Measurements from ENCODE around the gene TAS1R3. TPM values are rescaled to one million over a fixed set of nuclear protein-coding genes. Genes with fewer than 3 reads are reported as not detected.
A peak's percentile ranks its signal among the peaks of the same experiment; 100 is the strongest.

The TAS1R3 gene
- total RNA-seq, 1 experiment from 2014 or later = 0.28 TPM

DNA sequence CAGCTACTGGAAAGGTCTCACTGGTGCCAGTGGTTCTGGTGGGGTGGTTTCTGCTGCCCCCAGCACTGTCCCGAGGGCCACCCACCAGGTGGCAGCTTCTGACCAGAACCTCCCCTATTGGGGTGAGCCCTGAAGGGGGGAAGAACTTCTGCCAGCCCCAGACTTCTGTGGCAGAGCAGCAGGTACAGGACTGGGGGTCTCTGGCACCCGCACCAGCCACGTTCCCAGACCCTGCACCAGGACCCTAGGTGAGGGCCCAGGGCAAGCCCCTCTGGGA, 21.0 kb upstream of the TAS1R3 start:
- Mint-ChIP-seq H3K4me3 (peak overlapping the region; percentile 17 to 80; a peak in 3 of 5 replicates), H3K9me3 (no peaks in the 10 kb centered on the region; a peak in 1 of 5 replicates), H3K27ac (no peak overlapping the region), H3K4me1 (peaks cover 14 to 26% of the 10 kb centered on the region in 2 experiments), H3K36me3 (ENCODE audit: insufficient read depth in 1 of 3, low read depth in 3 of 3) (peaks cover 7 to 30% (median 26%) of the 10 kb centered on the region in 3 experiments), H3K27me3 (ENCODE audit: low read depth) (peaks cover 3% of the 10 kb centered on the region; the same call in 1 of the 2 replicates)
- Histone ChIP-seq H3K27me3 (ENCODE audit: insufficient read depth, low read length) (no peaks in the 10 kb centered on the region), H2BK15ac (ENCODE audit: low read depth, low read length) (no peak overlapping the region), H2BK120ac (ENCODE audit: low read depth, low read length, poor library complexity, severe bottlenecking) (no peak overlapping the region), H3K9me3 (ENCODE audit: control insufficient read depth, low read depth, low read length) (no peaks in the 10 kb centered on the region), H2BK5ac (ENCODE audit: insufficient read length, low read length) (no peak overlapping the region), H3K4ac (ENCODE audit: low read depth, low read length) (no peak overlapping the region), H2BK12ac (ENCODE audit: insufficient read length, low read depth, low read length) (no peak overlapping the region), H3T11ph (ENCODE audit: low read length) (no peak overlapping the region), H3K23me2 (ENCODE audit: insufficient read length, low read depth, low read length, poor library complexity, severe bottlenecking) (peaks cover 15% of the 10 kb centered on the region), H3K56ac (ENCODE audit: insufficient read length, low read depth, low read length) (no peak overlapping the region), H4K91ac (ENCODE audit: insufficient read length, low read depth, low read length) (no peak overlapping the region), H4K20me1 (ENCODE audit: control insufficient read depth, insufficient read depth, insufficient read length) (no peaks in the 10 kb centered on the region), H2AK5ac (ENCODE audit: insufficient read length, low read length) (no peak overlapping the region), H4K8ac (replicated peaks; ENCODE audit: insufficient read length, low read depth, low read length) (no peak overlapping the region), H4K5ac (ENCODE audit: insufficient read length, low read depth, low read length) (no peak overlapping the region), H3K79me2 (ENCODE audit: insufficient read depth, low read length) (no peaks in the 10 kb centered on the region), H3K23ac (ENCODE audit: insufficient read length, low read depth, low read length) (no peak overlapping the region), H3K9ac (ENCODE audit: extremely low read depth, insufficient read length, low read length) (no peak overlapping the region), H3K4me2 (ENCODE audit: insufficient read depth, insufficient read length, low read length) (no peak overlapping the region), H2BK20ac (ENCODE audit: low read depth, low read length, poor library complexity, severe bottlenecking) (no peak overlapping the region), H3K27ac (ENCODE audit: insufficient read length, low read depth, low read length) (no peak overlapping the region), H3K79me1 (ENCODE audit: insufficient read depth, low read depth, low read length, poor library complexity, severe bottlenecking) (no peaks in the 10 kb centered on the region), H3K14ac (ENCODE audit: insufficient read depth, low read length) (no peak overlapping the region), H2AFZ (ENCODE audit: low read length) (no peak overlapping the region), H3K18ac (ENCODE audit: insufficient read length, low read depth, low read length) (no peak overlapping the region), H3K4me1 (ENCODE audit: insufficient read depth, low read length) (peaks cover 5% of the 10 kb centered on the region; the same call in 1 of the 2 replicates)
- no CpG with 5 or more reads among the region's 3 CpGs for WGBS (ENCODE audit: extremely low coverage, insufficient read length, low lambda C conversion rate)
- DNase-seq = no peak
- TF ChIP-seq, protein P1, sequence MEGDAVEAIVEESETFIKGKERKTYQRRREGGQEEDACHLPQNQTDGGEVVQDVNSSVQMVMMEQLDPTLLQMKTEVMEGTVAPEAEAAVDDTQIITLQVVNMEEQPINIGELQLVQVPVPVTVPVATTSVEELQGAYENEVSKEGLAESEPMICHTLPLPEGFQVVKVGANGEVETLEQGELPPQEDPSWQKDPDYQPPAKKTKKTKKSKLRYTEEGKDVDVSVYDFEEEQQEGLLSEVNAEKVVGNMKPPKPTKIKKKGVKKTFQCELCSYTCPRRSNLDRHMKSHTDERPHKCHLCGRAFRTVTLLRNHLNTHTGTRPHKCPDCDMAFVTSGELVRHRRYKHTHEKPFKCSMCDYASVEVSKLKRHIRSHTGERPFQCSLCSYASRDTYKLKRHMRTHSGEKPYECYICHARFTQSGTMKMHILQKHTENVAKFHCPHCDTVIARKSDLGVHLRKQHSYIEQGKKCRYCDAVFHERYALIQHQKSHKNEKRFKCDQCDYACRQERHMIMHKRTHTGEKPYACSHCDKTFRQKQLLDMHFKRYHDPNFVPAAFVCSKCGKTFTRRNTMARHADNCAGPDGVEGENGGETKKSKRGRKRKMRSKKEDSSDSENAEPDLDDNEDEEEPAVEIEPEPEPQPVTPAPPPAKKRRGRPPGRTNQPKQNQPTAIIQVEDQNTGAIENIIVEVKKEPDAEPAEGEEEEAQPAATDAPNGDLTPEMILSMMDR (conservative IDR thresholded peaks at IDR 0.05) = no peak
